Smooth muscle cell (in vitro differentiated cells): ENCODE data around the gene DAO. TPM values are rescaled to one million over a fixed set of nuclear protein-coding genes. Genes with fewer than 3 reads are reported as not detected.
"Not testable (repeated sequence)": the region's sequence is repeated elsewhere in the genome, so short reads cannot be mapped to it uniquely, and the experiment has no call there.

Experiments
- DNase-seq: peaks from one replicate; lab custom pipeline; 2025; ENCODE audit not compliant: unreplicated experiment; lab: John Stamatoyannopoulos, UW
- H2AFZ ChIP-seq: fragments of 200-600 bp; sonication (generic); 2 replicates; pipeline ENCODE4 v1.6.0; 2016; ENCODE audit warnings: antibody characterized with exemption, low read depth, mild to moderate bottlenecking
- H3F3A ChIP-seq: fragments of 200-600 bp; sonication (generic); 2 replicates; pipeline ENCODE4 v1.6.0; 2017; ENCODE audit warnings: antibody characterized with exemption, low read depth
- H3K27ac ChIP-seq: fragments of 200-600 bp; sonication (generic); 2 replicates; pipeline ENCODE4 v1.5.1; 2016; ENCODE audit warnings: low read depth, mild to moderate bottlenecking
- H3K27me3 ChIP-seq: fragments of 200-600 bp; sonication (generic); 2 replicates; pipeline ENCODE4 v1.6.1; 2016; ENCODE audit warnings: low read depth, mild to moderate bottlenecking
- H3K36me3 ChIP-seq: fragments of 200-600 bp; sonication (generic); 2 replicates; pipeline ENCODE4 v1.5.1; 2016; ENCODE audit warnings: low read depth
- H3K4me1 ChIP-seq: fragments of 200-600 bp; sonication (generic); 2 replicates; pipeline ENCODE4 v1.5.1; 2016; ENCODE audit warnings: low read depth
- H3K4me2 ChIP-seq: fragments of 200-600 bp; sonication (generic); 2 replicates; pipeline ENCODE4 v1.6.0; 2016; ENCODE audit warnings: mild to moderate bottlenecking
- H3K4me3 ChIP-seq: fragments of 200-600 bp; sonication (generic); 2 replicates; pipeline ENCODE4 v1.5.1; 2016; ENCODE audit warnings: mild to moderate bottlenecking
- H3K79me2 ChIP-seq: fragments of 200-600 bp; sonication (generic); 2 replicates; pipeline ENCODE4 v1.6.0; 2016; ENCODE audit warnings: low read depth, mild to moderate bottlenecking
- H3K9ac ChIP-seq: fragments of 200-600 bp; sonication (generic); 2 replicates; pipeline ENCODE4 v1.6.0; 2016; ENCODE audit warnings: low read depth
- H3K9me3 ChIP-seq: fragments of 200-600 bp; sonication (generic); replicated peaks from 2 replicates; pipeline ENCODE4 v1.5.1; 2016; ENCODE audit warnings: low read depth
- H4K20me1 ChIP-seq: fragments of 200-600 bp; sonication (generic); 2 replicates; pipeline ENCODE4 v1.6.0; 2016; ENCODE audit warnings: low read depth
- WGBS: methylation state at CpG from one replicate; pipeline ENCODE4 v1.1.7; 2016; ENCODE audit warnings: low lambda C conversion rate; 5-methylcytosine and 5-hydroxymethylcytosine counted together
- polyA plus RNA-seq: library from polyadenylated mRNA; unstranded; fragments of >200 nt; fragmentation: Nextera tagmentation; extraction: Ambion mirVana; gene quantifications from 2 replicates; pipeline ENCODE4 v1.2.1, GENCODE V29; 2016
- total RNA-seq: library from RNA; depleted of rRNA; stranded (reverse); fragments of >200 nt; gene quantifications from 2 replicates; pipeline ENCODE4 v1.2.3, GENCODE V29; 2014
- TF ChIP-seq, protein P1 (sequence below): fragments of 200-600 bp; sonication (generic); IDR thresholded peaks from 2 replicates; pipeline ENCODE4 v1.5.1; 2017; ENCODE audit warnings: borderline replicate concordance, mild to moderate bottlenecking, antibody characterized with exemption; ENCODE audit not compliant: insufficient read depth, poor library complexity, severe bottlenecking

DAO gene
- total and polyA plus RNA-seq, 2 experiments from 2014 or later, result not detected

- H3K4me1 ChIP-seq, result peaks cover 36% of the 10 kb centered on the region
- no peaks in the 10 kb centered on the region for H3K27me3 ChIP-seq
- H3K9me3 ChIP-seq, result no peaks in the 10 kb centered on the region
- H3K9ac ChIP-seq, result peak overlapping the region; percentile 94
- H3K27ac ChIP-seq, result peak overlapping the region; percentile 99
- peaks cover 51% of the 10 kb centered on the region for H3K79me2 ChIP-seq
- no peak overlapping the region for H3K4me3 ChIP-seq
- H3F3A ChIP-seq, result peaks cover 65% of the 10 kb centered on the region
- WGBS, result 31% methylated on average over 20 of the region's 20 CpGs
- no peaks in the 10 kb centered on the region for H4K20me1 ChIP-seq
- TF ChIP-seq, protein P1, sequence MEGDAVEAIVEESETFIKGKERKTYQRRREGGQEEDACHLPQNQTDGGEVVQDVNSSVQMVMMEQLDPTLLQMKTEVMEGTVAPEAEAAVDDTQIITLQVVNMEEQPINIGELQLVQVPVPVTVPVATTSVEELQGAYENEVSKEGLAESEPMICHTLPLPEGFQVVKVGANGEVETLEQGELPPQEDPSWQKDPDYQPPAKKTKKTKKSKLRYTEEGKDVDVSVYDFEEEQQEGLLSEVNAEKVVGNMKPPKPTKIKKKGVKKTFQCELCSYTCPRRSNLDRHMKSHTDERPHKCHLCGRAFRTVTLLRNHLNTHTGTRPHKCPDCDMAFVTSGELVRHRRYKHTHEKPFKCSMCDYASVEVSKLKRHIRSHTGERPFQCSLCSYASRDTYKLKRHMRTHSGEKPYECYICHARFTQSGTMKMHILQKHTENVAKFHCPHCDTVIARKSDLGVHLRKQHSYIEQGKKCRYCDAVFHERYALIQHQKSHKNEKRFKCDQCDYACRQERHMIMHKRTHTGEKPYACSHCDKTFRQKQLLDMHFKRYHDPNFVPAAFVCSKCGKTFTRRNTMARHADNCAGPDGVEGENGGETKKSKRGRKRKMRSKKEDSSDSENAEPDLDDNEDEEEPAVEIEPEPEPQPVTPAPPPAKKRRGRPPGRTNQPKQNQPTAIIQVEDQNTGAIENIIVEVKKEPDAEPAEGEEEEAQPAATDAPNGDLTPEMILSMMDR, result no peak
- H3K36me3 ChIP-seq, result no peaks in the 10 kb centered on the region
- peak overlapping the region; percentile 54 for H3K4me2 ChIP-seq
- no peak for DNase-seq
- H2AFZ ChIP-seq, result no peak overlapping the region
Measured at GRCh38 chr12:108840605-108841332, 39.1 kb upstream of the DAO start.

- not testable (repeated sequence) for H3K4me2 ChIP-seq, H3K36me3 ChIP-seq, H4K20me1 ChIP-seq, H3K4me3 ChIP-seq, H3K9me3 ChIP-seq, DNase-seq, H3K27me3 ChIP-seq, H2AFZ ChIP-seq
- Histone ChIP-seq H3F3A (peaks cover 63% of the 10 kb centered on the region), H3K4me1 (peaks cover 36% of the 10 kb centered on the region), H3K9ac (peak overlapping the region; percentile 94), H3K79me2 (peaks cover 51% of the 10 kb centered on the region), H3K27ac (peak overlapping the region; percentile 99)
- 97% methylated on average over 4 of the region's 4 CpGs for WGBS
Measured at GRCh38 chr12:108841825-108842224, 38.1 kb upstream of the DAO start.

GRCh38 chr12:108842361-108842760 lies 37.5 kb upstream of the DAO start:
- Histone ChIP-seq H3K27ac (peak overlapping the region; percentile 99), H3F3A (peaks cover 57% of the 10 kb centered on the region), H2AFZ (no peak overlapping the region), H3K79me2 (peaks cover 51% of the 10 kb centered on the region), H3K9ac (no peak overlapping the region), H3K36me3 (no peaks in the 10 kb centered on the region), H4K20me1 (no peaks in the 10 kb centered on the region), H3K4me2 (no peak overlapping the region), H3K9me3 (no peaks in the 10 kb centered on the region), H3K4me3 (no peak overlapping the region), H3K27me3 (no peaks in the 10 kb centered on the region), H3K4me1 (peaks cover 36% of the 10 kb centered on the region)
- TF ChIP-seq, protein P1, result no peak
- DNase-seq, result no peak
- 32% methylated on average over 6 of the region's 6 CpGs for WGBS

GRCh38 chr12:108843187-108843586 lies 36.7 kb upstream of the DAO start:
- Histone ChIP-seq H2AFZ (no peak overlapping the region), H3K79me2 (peaks cover 54% of the 10 kb centered on the region), H3K4me1 (peaks cover 29% of the 10 kb centered on the region), H3K9ac (no peak overlapping the region), H3K4me2 (no peak overlapping the region), H3K9me3 (no peaks in the 10 kb centered on the region), H4K20me1 (no peaks in the 10 kb centered on the region), H3F3A (peaks cover 51% of the 10 kb centered on the region), H3K27me3 (no peaks in the 10 kb centered on the region), H3K4me3 (no peak overlapping the region), H3K27ac (peak overlapping the region; percentile 99), H3K36me3 (no peaks in the 10 kb centered on the region)
- DNase-seq, result no peak
- TF ChIP-seq, protein P1, result no peak
- 92% methylated on average over 6 of the region's 6 CpGs for WGBS
